Neural crest cell (in vitro differentiated cells): ENCODE data around the gene GPR151. TPM values are rescaled to one million over a fixed set of nuclear protein-coding genes. Genes with fewer than 3 reads are reported as not detected.

Source experiments
- DNase-seq: peaks from one replicate; pipeline ENCODE4 v3.0.0; 2021; ENCODE audit warnings: low read depth, mixed read lengths, low spot score
- H3K27ac Mint-ChIP-seq: one replicate; pipeline ENCODE4 v1.8.0; 2021; ENCODE audit warnings: mild to moderate bottlenecking, mixed read lengths; ENCODE audit not compliant: unreplicated experiment
- H3K27me3 Mint-ChIP-seq: 2 replicates; pipeline ENCODE4 v1.8.0; 2021; ENCODE audit warnings: low read depth, mild to moderate bottlenecking, mixed read lengths
- H3K36me3 Mint-ChIP-seq: 2 replicates; pipeline ENCODE4 v1.8.0; 2021; ENCODE audit warnings: low read depth, mild to moderate bottlenecking, mixed read lengths
- H3K4me1 Mint-ChIP-seq: 2 replicates; pipeline ENCODE4 v1.8.0; 2021; ENCODE audit warnings: mixed read lengths
- H3K4me3 Mint-ChIP-seq: one replicate; pipeline ENCODE4 v1.8.0; 2021; ENCODE audit warnings: mild to moderate bottlenecking, mixed read lengths
- H3K9me3 Mint-ChIP-seq: 2 replicates; pipeline ENCODE4 v1.8.0; 2021; ENCODE audit warnings: mixed read lengths
- total RNA-seq: library from RNA; stranded (reverse); gene quantifications from 2 replicates; pipeline ENCODE4 v1.2.1, GENCODE V29; 2021
- TF ChIP-seq, protein P1 (sequence below): fragments of 200-600 bp; sonication (generic); conservative IDR thresholded peaks from 2 replicates; pipeline ENCODE4 v1.5.0; 2021; ENCODE audit warnings: antibody characterized with exemption, mild to moderate bottlenecking

The GPR151 gene
- total RNA-seq, 1 donor from 2014 or later, result not detected

DNA sequence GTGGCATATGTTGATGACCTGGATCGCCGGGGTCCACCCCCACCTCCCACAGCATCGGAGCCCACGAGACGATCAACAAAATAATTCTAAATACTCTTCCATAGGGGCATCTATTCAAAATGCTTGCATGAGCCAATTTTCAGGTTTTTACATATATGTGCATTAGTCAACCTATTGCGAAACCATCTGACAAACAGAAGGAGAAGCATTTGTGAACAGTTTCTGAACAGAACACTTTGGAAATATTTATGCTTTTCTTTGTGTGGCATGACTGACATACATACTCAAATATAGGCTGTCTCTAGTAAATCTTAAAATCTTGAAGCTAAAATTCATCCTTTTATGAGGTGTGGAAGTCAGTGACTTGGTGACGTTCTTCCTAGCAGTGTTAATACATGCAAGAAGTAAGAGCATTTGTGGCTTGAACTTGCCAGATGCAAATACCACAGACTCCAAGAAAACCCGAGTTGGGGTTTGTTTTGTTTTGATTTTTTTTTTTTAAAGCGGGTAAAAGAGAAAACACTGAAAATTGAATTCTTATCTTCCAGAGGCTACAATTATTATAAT, 5.3 kb downstream of the GPR151 start:
- H3K27ac Mint-ChIP-seq, result no peak overlapping the region
- TF ChIP-seq, protein P1, sequence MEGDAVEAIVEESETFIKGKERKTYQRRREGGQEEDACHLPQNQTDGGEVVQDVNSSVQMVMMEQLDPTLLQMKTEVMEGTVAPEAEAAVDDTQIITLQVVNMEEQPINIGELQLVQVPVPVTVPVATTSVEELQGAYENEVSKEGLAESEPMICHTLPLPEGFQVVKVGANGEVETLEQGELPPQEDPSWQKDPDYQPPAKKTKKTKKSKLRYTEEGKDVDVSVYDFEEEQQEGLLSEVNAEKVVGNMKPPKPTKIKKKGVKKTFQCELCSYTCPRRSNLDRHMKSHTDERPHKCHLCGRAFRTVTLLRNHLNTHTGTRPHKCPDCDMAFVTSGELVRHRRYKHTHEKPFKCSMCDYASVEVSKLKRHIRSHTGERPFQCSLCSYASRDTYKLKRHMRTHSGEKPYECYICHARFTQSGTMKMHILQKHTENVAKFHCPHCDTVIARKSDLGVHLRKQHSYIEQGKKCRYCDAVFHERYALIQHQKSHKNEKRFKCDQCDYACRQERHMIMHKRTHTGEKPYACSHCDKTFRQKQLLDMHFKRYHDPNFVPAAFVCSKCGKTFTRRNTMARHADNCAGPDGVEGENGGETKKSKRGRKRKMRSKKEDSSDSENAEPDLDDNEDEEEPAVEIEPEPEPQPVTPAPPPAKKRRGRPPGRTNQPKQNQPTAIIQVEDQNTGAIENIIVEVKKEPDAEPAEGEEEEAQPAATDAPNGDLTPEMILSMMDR, result no peak
- H3K4me1 Mint-ChIP-seq, result no peaks in the 10 kb centered on the region
- H3K4me3 Mint-ChIP-seq, result no peak overlapping the region
- no peaks in the 10 kb centered on the region for H3K27me3 Mint-ChIP-seq
- H3K9me3 Mint-ChIP-seq, result no peaks in the 10 kb centered on the region
- H3K36me3 Mint-ChIP-seq, result peaks cover 21% of the 10 kb centered on the region
- DNase-seq, result no peak

DNA sequence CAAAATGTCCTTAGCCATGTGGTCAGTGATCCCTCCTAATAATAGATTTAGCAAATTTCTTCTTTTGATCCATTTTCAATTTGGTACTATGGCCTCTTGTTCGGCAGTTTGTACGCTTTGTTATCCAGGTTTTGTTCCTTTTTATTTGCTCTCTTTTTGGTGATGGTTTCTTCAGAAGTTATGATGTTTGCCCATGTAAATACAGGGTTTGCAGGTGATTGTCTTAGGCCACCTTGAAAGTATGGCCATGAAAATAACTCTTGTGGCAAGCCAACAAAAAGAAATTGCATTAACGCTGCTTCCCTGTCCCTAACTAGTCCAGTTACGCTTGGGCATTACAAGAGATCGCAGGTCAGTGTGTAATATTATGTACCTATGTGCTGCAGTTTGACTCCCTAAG, 8.6 kb downstream of the GPR151 start:
- DNase-seq, result no peak
- Mint-ChIP-seq H3K9me3 (no peaks in the 10 kb centered on the region), H3K4me3 (no peak overlapping the region), H3K36me3 (peaks cover 33% of the 10 kb centered on the region), H3K27me3 (no peaks in the 10 kb centered on the region), H3K4me1 (no peaks in the 10 kb centered on the region), H3K27ac (no peak overlapping the region)
- TF ChIP-seq, protein P1, result no peak

DNA sequence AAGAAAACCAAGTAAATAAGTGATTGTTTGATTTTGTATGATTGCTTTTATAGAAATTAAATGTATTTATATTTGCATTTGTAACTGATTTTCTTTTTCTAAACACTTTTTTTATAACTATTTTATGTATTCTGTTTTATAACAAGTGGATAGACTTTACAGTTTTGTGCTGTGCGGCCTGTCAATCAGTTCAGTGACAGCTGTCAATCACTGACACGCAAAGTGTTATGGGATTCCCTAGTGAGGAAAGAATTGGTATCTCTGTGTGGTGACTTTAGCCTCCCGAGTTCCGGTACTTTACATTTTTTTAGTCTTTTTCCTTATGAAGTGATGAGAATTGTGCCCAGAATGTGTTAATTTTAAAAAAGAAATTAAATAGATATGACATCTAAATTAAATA, 16.3 kb downstream of the GPR151 start:
- no peaks in the 10 kb centered on the region for H3K27me3 Mint-ChIP-seq
- no peak overlapping the region for H3K27ac Mint-ChIP-seq
- TF ChIP-seq, protein P1, result no peak

DNA sequence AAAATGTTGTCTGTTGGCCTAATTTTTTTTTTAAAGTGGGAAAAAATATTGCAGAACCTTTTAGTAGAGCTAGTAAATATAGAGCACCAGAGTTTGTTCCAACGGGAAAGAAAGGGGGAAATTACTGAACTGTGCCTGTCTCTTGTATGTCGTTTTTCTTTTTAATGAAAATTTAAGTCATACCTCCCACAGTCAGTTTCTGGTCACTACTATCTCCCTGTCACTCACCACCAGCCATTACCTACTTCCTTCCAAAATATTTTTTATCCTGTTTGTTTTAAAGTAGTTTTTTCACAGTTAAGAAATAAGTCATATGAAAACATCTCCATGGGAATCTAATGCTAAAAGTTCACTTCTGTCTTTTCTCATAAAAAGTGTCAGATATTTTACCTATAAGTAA, 21.3 kb downstream of the GPR151 start:
- peaks cover 9% of the 10 kb centered on the region for H3K36me3 Mint-ChIP-seq
- no peak overlapping the region for H3K4me3 Mint-ChIP-seq
- no peak overlapping the region for H3K27ac Mint-ChIP-seq
- no peak for DNase-seq
- no peaks in the 10 kb centered on the region for H3K27me3 Mint-ChIP-seq
- no peaks in the 10 kb centered on the region for H3K4me1 Mint-ChIP-seq
- TF ChIP-seq, protein P1, result no peak
- H3K9me3 Mint-ChIP-seq, result no peaks in the 10 kb centered on the region

More for the DNA sequence above, 16.3 kb downstream of the GPR151 start:
- Mint-ChIP-seq H3K36me3 (peaks cover 13% of the 10 kb centered on the region), H3K4me3 (no peak overlapping the region), H3K4me1 (no peaks in the 10 kb centered on the region), H3K9me3 (no peaks in the 10 kb centered on the region)
- no peak for DNase-seq

DNA sequence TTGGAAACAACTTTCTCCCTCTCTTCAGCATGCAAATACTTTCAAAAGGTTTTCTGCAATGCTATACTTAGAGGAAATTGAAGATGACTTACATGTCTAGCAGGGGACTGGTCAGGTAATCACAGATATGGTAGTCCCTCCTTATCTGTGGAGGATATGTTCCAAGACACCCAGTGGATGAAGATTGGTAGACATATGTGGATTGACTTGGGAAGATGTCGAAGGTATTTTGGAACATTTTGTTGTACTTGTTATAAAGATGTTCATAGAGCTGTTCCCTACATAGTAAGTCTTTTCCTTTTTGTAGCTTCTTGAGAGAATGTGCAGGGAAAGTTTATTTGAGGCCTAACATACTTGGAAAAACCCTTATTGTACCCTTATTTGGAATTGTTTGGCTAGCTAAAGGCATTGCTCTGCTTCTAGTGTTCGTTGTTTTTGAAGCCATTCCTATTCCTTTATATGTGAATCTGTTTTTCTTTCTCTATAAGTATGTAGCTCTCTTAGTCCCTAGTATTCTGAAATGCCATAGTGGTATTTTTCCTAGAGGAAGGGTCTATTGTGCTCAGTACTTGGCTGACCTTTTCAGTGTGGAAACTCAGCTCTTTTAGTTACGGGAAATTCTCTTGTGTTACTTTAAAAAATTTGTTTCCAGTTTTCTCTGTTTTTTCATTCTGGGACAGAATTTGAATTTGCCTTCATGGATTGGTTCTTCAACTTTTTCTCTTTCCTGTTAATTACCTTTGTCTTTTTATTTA, 25.7 kb downstream of the GPR151 start:
- DNase-seq, result no peak
- H3K36me3 Mint-ChIP-seq, result peaks cover 27% of the 10 kb centered on the region
- no peaks in the 10 kb centered on the region for H3K9me3 Mint-ChIP-seq
- H3K27me3 Mint-ChIP-seq, result no peaks in the 10 kb centered on the region
- H3K4me3 Mint-ChIP-seq, result no peak overlapping the region
- H3K27ac Mint-ChIP-seq, result no peak overlapping the region
- TF ChIP-seq, protein P1, result no peak
- H3K4me1 Mint-ChIP-seq, result no peaks in the 10 kb centered on the region
